CD4-positive, alpha-beta T cell treated with Interleukin-17A for 1 hour (primary cell): ENCODE measurements around the gene SOS1.
A peak's percentile ranks its signal among the peaks of the same experiment; 100 is the strongest.
"Not testable (repeated sequence)": the region's sequence is repeated elsewhere in the genome, so short reads cannot be mapped to it uniquely, and the experiment has no call there.

Source experiments
- DNase-seq: peaks from one replicate; pipeline ENCODE4 v3.0.0-alpha.2; 2020

Gene SOS1

GRCh38 chr2:38960609-38961320 is 160.1 kb downstream of the SOS1 start:
- DNase-seq, result no peak

GRCh38 chr2:38959938-38960608 is 160.8 kb downstream of the SOS1 start:
- DNase-seq, result peak; percentile 55

- DNase-seq, result no peak
These were observed 161.4 kb downstream of the SOS1 start for GRCh38 chr2:38959466-38959865.

GRCh38 chr2:38957972-38958371 is 162.9 kb downstream of the SOS1 start:
- DNase-seq, result no peak

- no peak for DNase-seq
These were observed 169.1 kb downstream of the SOS1 start for GRCh38 chr2:38951766-38952165.

- DNase-seq, result no peak
These were observed 171.9 kb downstream of the SOS1 start for GRCh38 chr2:38948995-38949394.

- no peak for DNase-seq
These were observed 172.4 kb downstream of the SOS1 start for GRCh38 chr2:38948387-38948882.

- DNase-seq, result peak; percentile 68
These were observed 173.3 kb downstream of the SOS1 start for GRCh38 chr2:38947241-38948239.

- DNase-seq, result no peak
These were observed 174.9 kb downstream of the SOS1 start for GRCh38 chr2:38945911-38946310.

GRCh38 chr2:38945372-38945771 is 175.5 kb downstream of the SOS1 start:
- no peak for DNase-seq

GRCh38 chr2:38943784-38944183 is 177.1 kb downstream of the SOS1 start:
- no peak for DNase-seq

- DNase-seq, result no peak
These were observed 180.1 kb downstream of the SOS1 start for GRCh38 chr2:38940746-38941145.

GRCh38 chr2:38937548-38937947 is 183.3 kb downstream of the SOS1 start:
- no peak for DNase-seq

GRCh38 chr2:38936516-38936915 is 184.3 kb downstream of the SOS1 start:
- DNase-seq, result not testable (repeated sequence)

GRCh38 chr2:38935568-38936172 is 185.2 kb downstream of the SOS1 start:
- no peak for DNase-seq

- DNase-seq, result no peak
These were observed 186.1 kb downstream of the SOS1 start for GRCh38 chr2:38934742-38935141.

GRCh38 chr2:38933653-38934052 is 187.2 kb downstream of the SOS1 start:
- DNase-seq, result no peak

GRCh38 chr2:38932586-38932985 is 188.3 kb downstream of the SOS1 start:
- DNase-seq, result no peak
